NCI-H2196 treated with DMSO at 0.1 percent for 48 hours (cell line): Measurements from ENCODE around the gene NEDD4L.
"Not testable (repeated sequence)": the region's sequence is repeated elsewhere in the genome, so short reads cannot be mapped to it uniquely, and the experiment has no call there.

Experiments
- DNase-seq: peaks from one replicate; lab custom pipeline; 2025; ENCODE audit not compliant: unreplicated experiment; lab: John Stamatoyannopoulos, UW

Gene NEDD4L

DNA sequence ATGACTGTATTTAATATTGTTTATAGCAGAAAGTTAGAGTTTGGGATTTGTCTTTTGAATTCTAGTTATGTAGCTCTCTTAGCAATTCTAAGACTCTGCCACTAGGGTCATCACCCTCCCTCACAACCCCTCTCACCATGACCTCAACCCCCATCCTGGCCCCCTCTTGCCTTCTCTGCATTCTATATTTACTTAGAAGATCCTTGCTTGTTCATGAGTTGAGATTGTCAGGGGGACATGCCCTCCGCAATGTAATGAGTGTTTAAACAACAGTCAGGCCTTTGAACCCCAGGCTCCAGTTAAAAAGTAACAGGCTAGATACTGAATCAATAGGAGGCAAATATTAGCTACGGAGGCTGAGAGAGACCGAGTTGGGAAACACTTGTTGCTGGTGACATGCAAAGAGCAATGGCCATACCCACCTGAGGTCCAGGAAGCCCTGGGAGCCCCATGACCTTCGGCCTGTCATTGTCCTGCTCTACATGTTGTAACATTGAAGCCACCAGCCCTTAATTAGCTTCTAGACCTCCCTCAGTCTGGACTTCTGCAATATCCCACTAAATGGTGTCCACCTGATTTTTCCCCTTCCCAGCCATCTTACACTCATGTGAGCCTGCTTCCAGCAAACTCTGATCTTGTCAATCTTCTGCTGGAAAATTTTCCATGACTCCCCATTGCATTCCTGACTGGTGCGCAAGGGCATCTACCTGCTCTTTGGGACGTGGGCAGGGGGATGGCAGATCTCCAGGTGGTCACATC lies 363.8 kb downstream of the NEDD4L start:
- DNase-seq: no peak

DNA sequence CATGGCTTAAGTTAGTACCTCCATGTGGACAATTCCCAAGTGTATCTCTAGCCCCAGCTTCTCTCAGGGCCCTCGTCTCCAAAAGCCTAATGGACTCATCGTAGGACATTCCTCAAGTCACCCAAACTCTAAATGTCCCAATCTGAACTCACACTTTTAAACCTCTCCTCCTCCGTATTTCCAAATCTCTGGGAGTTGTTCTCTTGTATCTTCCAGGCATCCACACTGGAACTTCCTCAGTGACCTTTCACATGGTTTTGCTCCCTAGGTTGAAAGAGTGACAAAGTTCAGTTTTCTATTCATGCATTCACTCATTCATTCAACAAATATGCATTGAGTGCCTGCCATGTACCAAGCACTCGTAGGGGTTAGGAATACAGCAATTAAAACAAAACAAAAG lies 364.6 kb downstream of the NEDD4L start:
- no peak for DNase-seq

DNA sequence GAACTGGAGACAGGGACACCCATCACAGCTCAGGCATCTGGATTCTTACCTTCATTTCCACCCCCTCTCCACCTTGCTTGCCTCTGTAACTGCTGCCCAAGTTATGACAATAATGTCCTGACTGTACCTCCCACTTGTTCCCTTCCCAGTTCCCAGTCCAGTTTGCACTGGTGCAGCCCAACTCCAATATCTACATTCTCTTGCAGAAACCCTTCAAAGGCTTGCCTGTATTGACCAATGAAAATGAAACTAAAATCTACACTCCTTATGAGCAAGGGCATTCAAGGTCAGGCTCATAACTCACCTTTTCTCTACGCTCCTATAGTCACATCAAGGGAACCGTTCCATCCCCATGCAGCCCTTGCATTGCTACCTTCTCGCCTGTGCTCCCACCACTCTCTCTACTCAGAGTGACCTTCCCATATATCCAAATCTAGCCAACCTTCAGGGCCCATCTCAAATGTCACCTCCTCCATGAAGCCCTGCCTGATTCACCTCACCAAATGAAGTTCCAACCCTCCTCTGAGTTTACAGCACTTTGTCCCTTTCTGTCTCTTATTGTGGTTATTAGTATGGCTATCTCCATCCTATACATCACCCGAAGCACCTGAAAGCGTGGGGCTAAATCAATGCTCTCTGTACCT lies 365.9 kb downstream of the NEDD4L start:
- no peak for DNase-seq

DNA sequence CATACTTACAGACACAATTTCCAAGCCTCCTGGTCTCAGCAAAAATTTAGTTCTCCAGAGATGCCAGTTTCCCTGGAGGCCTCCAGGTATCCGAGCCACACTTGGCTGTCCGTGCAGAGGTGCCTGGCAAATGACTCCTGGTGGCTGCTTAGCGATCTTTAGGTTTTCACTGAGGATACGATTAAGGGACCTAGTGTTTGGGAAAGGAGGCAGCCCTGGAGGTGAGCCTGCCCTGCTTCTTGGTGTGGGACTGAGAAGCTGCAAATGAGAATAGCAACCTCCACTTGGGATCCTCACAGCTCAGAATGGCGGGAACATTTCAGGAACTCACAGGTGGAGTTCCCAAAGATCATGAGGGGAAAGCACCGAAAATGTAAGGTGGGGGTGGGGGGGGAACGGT lies 367.3 kb downstream of the NEDD4L start:
- no peak for DNase-seq

DNA sequence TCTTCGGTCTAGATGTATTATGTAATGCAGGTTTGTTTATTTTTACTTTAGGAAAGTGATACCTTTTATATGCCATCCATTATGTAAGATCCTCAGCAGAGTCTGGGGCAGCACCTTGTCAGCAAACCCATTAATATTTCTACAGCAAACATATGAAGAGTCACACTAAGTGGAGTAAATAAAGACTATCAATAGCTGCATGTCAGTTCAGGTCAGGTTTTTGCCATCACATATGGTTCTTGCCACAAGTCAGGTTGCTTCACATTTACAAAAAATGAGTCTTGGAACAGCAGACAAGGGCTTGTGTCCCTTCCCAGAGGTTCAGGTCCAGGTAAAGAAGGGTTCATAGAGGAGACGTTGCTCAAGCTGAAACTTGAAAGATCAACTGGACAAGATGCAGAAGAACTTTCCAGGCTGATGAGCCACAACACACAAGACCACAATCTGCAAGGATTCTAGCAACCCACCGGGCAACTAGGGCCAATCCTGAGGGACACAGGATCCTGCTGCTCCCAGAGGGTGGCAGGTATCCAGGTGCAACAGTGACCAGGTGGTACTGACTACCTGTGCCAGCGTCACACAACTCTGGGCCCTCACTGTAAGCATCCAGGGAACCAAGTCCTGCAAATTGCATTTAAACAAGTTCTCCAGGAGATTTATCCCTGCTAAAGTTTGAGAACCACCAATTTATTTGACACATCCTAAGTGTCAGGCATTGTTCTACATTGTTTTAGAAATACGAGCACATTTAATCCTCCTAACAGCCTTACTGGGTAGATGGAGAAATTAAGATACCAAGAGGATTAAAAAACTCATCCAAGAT lies 369.0 kb downstream of the NEDD4L start:
- DNase-seq: no peak

DNA sequence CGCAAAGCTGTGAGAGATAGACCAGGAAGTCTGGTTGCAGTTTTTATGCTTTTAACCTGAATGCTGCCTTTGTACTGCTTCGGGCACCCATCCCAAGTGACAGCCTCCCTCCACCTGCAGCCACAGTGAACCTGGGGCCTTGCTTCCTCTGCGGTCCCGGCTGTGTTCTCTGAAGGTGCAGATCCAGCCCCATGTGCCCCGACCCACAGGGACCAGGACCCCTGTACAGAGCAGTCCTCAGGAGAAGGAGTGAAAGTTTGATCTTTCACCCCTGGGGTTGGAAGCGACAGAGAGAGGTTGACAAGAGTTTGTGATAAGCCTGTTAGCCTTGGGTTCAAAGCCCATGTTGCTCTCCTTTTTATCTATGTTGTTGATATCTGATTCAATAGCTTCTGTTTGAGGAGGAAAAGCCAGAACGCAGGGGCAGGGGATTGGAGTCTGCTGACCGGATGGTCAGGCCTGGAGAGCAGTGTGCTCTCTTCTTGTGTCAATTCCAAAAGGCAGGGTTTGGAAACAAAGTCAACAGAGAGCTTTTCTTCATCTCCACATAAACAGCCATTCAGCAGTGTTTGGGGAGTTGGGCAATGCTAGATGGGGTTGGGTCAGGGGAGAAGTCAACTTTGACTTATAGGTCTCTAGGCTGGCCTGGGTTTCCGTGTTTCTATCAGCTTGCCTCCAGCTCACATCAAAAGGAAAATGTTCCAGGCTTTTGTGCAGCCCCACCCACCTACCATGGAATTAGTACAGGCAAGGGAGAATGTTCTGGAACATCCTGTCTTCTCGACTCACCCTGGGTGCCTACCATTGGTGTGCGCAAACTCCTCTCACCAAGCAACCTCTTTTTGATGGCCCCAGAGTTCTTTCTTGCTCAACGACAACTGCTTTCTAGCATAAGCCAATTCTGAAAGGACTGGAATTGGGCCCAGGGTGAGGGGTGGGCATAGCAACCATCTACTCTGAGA lies 369.9 kb downstream of the NEDD4L start:
- no peak for DNase-seq

DNA sequence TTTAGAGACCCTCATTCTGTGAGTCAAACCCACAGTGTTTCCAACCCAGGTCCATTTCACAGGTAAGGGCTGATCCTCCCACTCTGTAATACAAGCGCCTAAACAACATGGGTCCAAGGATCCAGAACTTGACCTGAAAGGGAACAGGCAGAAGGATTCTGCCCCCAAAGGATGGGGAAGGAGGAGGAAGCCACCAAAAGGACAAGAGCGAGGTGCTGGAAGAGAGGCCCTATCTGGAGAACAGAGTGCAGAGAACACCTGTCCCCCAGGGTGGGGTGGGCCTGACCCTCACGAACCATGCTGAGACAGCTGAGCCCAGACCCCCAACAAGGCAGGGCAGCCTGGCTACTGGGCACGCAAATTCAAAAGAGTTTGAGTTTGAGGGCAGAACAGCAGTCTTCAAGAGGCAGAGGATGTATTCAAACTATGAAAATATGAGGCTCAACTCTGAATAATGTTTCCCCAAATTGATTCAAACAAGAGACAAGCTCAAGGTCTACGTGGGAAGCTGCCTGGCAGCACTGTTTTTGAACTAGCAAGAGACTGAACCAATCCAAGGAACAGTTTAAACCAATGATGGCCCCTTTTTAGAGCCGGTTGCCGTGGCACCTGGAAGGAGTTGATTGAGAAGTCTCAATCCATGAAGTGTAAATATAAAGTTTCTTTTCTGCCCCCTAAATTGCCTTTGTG lies 372.1 kb downstream of the NEDD4L start:
- no peak for DNase-seq

DNA sequence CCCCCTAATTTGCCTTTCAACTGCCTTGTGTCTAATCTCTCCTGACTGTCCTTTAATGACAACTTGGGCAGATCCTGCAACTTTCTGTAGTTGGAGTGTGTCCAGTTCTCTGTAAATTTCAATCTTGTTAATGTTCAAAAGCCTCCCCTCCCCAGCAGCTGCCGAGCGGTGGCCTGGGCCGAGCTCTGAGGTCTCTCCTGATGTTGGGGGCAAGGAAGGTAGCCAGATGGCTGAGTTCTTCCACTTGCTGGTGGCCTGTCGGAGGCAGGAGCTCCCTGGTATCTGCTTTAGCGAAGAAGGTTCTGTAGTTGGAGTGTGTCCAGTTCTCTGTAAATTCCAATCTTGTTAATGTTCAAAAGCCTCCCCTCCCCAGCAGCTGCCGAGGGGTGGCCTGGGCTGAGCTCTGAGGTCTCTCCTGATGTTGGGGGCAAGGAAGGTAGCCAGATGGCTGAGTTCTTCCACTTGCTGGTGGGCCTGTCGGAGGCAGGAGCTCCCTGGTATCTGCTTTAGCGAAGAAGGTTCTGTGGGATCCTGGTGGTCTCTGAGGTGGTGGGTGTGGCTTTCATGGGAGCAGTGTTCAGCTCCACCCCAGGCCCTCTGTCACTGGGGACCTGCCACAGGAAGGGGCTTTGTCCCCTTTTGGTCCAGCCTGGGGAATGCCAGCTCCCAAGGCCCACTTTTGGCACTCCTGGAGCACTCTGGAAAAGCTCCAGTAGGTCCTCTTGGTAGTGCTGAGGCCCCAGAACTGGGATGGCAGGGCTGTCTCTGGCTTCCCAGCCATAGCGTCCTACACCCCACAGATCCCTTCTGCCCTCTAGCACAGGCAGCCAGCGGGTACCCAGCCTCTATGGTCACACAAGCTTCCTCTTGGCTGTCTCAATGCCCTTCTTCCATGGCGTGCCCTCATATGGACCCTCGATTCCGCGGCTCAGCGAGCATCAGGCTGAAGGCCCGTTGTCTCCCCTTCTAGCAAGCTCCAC lies 373.0 kb downstream of the NEDD4L start:
- no peak for DNase-seq

DNA sequence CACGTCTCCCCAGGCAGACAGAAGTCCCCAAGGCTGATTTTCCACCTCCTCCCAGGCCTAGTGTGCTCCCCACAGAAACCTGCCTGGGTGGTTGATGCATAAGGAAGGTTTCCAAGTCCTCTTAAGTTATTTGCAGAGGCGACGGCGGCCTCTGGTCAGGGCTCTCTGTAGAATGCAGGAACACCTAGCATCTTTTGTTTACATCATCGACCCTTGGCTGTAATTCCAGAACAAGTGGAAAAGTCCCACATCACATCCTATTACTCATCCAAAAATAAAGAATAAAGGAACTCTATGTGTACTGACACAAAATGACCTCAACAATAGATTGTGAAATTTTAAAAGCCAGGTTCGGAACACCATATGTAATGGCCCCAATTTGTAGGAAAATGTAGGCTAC lies 373.7 kb downstream of the NEDD4L start:
- DNase-seq: no peak

DNA sequence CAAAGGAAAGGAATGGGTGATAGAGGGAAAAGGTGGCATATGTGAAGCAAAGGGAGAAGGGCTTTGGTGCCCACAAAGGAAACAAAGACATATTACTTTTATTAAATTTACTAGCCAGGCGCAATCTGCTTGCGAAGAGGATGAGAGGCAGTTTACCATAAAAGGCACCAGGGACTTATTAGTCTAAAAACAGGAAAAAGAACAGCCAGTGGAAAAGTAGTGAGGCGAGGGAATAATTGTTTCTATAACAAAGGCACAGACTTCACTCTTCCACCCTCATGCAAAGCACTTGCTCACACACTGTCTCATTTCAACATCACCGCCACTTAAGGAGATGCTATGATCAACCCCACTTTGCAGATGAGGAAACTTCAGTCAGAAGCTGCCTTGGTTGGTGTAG lies 374.3 kb downstream of the NEDD4L start:
- DNase-seq: no peak

DNA sequence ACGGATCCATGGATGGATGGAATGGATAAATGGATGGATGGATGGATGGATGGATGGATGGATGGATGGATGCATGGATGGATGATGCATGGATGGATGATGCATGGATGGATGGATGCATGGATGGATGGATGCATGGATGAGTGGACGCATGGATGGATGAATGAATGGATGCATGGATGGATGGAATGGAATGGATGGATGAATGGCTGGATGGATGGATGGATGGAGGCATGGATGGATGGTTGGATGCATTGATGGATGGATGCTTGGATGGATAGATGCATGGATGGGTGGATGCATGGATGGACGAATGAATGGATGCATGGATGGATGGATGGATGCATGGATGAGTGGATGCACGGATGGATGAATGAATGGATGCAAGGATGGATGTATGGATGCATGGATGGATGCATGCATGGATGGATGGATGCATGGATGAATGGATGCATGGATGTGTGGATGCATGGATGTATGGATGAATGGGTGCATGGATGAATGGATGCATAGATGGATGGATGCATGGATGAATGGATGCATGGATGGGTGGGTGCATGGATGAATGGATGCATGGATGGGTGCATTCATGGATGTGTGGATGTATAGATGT lies 375.7 kb downstream of the NEDD4L start:
- DNase-seq: no peak

DNA sequence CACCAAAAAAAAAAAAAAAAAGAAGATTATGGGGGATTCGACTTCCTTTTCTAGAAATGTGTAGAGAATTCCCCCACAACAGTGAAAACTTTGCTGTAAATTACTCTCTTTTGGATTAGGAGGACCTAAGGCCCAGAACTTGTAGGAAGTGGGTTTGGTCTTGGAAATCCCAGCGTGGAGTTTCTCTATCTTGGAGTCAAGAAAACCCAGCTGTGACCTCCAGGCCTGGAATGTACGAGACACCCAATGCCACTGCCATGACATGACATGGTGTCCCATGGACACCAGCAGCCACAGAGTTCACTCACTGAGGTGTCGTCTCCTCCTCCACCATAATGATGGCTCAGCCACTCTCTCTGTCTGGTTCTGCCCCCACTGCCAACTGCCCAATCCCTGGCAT lies 382.6 kb downstream of the NEDD4L start:
- DNase-seq: no peak

DNA sequence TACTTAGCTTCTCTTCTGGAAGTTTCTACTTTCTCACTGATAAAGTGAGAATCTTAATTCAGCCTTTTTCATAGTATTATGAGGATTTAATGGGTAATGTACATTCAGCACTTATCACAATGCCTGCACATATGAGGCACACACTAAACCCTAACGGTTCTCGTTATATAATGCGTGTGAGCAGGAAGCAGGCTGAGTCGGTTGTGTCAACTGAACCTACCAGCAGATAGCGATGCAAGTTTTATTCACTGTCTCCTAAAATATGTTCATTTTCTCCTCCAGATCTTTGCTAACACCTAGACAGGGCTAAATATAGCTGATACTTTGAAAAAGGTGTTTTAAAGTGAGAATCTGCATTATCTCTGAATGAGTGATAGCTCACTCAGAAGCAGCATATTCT lies 383.3 kb downstream of the NEDD4L start:
- DNase-seq: no peak

DNA sequence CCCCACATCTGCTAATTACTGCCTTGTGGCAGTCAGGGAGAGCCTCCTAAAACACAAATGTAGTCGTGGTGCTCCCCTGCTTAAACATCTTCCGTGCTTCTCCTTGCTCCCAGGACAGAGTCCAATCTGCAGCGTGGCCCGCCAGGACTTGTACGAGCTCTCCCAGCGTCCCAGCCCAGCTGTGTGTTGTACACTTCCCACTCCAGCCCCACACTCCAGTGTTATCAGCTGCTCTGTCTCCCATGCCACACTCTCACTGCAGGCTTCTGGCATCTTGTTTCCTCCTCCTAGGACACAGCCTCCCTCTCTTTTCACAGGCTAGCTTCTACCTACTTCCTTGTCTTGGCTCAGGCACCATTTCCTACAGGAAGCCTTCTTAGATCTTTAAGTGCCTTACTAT lies 385.4 kb downstream of the NEDD4L start:
- no peak for DNase-seq

DNA sequence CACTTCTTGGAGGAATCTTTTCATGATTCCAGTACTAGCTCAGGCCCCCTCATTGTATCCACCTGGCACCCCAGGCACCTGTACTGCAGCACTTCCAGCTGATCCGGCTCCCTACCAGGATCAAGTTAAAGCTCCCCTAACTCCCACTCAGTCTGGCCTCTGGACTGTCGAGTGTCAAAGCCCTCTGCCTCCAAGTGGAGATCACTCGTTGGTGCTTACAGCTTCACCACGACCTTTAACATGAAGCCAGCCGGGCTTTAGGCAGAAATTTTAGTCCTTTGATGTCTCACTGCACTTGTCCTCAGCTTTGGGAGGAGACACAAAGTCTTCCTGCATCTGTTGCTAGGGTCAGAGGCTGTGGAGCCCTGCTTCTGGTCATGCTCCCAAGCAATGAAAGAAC lies 387.2 kb downstream of the NEDD4L start:
- no peak for DNase-seq

DNA sequence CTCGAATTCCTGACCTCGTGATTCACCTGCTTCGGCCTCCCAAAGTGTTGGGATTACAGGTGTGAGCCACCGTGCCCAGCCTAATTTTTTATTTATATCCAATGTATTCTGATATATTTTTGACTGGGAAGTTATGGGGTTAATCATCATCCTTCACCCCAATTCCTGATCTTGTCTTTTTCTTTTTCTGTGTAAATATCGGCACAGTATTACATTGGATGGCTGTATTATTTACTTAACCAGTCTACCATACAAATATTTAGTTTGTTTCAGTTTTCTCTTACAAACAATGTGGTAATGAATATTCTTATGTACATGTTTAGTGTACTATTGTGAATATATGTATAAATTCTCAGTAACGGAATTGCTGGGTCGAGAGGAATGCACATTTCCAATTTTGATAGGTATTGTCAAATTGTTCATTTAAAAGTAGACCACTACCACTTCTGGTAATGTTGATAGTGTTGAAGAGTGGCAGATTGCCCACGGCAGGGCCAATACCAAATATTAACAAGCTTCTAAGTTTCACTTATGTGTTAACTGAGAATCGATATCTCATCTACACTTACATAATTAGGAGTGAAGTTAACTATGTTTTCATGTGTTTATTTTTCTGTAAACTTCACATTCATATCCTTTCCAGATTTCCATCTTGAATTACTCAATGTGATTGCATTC lies 388.2 kb downstream of the NEDD4L start:
- DNase-seq: no peak

DNA sequence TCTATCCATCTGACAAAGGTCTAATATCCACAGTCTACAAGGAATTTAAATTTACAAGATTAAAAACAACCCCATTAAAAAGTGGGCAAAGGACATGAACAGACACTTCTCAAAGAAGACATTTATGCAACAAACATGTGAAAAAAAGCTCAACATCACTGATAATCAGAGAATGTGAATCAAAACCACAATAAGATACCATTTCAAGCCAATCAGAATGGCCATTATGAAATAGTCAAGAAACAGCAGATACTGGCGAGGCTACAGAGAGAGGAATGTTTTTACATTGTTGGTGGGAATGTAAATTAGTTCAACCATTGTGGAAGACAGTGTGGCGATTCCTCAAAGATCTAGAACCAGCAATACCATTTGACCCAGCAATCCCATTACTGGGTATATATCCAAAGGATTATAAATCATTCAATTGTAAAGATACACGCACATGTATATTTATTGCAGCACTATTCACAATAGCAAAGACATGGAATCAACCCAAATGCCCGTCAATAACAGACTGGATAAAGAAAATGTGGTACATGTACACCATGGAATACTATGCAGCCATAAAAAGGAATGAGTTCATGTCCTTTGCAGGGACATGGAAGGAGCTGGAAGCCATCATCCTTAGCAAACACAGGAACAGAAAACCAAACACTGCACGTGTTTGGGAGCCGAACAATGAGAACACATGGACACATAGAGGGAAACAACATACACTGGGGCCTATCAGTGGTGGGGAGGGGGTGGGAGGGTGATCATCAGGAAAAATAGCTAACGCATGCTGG lies 391.4 kb downstream of the NEDD4L start:
- DNase-seq: not testable (repeated sequence)
